RWPE1 (cell line): ENCODE results near the gene DENND4C.
"Not testable (repeated sequence)": the region's sequence is repeated elsewhere in the genome, so short reads cannot be mapped to it uniquely, and the experiment has no call there.

ENCODE experiments used
- CTCF ChIA-PET: fragments of 350-600 bp; sonication (Branson Sonifier 250); formaldehyde crosslinking; extraction: SDS; loops from one replicate; lab custom pipeline; 2021; lab: Yijun Ruan, JAX
- POLR2A ChIA-PET: fragments of 400-600 bp; formaldehyde crosslinking; extraction: SDS; loops from one replicate; lab custom pipeline; 2020; ENCODE audit warnings: antibody characterized with exemption; ENCODE audit not compliant: low non-redundant PET; lab: Yijun Ruan, JAX
- DNase-seq: peaks from one replicate; pipeline ENCODE4 v3.0.0; 2012; ENCODE audit warnings: low spot score
- H3K27ac ChIP-seq: fragments of 450-650 bp; 2 replicates; pipeline ENCODE4 v1.5.1; 2017
- TF ChIP-seq, protein P1 (sequence below): fragments of 450-650 bp; conservative IDR thresholded peaks from 2 replicates; pipeline ENCODE4 v1.5.1; 2017; ENCODE audit warnings: low read depth, mild to moderate bottlenecking

The DENND4C gene

DNA sequence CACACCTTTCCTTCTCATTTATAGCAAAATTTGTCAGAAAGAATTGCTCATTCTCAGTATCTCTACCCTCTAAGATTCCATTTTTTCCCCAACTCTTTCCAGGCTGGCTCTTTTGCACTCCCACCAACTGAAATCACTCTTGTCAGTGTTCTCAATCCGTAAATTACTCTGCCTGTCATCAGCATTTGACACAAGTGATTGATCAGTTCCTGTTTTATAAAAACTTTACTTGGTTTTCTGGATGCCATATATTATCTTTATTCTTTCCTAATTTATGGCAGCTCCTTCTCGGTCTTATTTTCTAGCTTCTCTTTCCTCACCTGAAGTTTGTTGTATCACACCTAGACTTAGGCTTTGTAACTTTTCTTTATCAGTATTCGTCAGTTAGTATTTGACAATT, 16.4 kb downstream of the DENND4C start:
- TF ChIP-seq, protein P1, sequence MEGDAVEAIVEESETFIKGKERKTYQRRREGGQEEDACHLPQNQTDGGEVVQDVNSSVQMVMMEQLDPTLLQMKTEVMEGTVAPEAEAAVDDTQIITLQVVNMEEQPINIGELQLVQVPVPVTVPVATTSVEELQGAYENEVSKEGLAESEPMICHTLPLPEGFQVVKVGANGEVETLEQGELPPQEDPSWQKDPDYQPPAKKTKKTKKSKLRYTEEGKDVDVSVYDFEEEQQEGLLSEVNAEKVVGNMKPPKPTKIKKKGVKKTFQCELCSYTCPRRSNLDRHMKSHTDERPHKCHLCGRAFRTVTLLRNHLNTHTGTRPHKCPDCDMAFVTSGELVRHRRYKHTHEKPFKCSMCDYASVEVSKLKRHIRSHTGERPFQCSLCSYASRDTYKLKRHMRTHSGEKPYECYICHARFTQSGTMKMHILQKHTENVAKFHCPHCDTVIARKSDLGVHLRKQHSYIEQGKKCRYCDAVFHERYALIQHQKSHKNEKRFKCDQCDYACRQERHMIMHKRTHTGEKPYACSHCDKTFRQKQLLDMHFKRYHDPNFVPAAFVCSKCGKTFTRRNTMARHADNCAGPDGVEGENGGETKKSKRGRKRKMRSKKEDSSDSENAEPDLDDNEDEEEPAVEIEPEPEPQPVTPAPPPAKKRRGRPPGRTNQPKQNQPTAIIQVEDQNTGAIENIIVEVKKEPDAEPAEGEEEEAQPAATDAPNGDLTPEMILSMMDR: no peak
- CTCF ChIA-PET: interaction anchor here (0.7 kb wide), 1 partner anchor 63 kb away, joined by 4 read pairs; no protein-coding TSS in a partner anchor
- POLR2A ChIA-PET: interaction anchor here (0.8 kb wide), 1 partner anchor 11 kb away, joined by 5 read pairs; no protein-coding TSS in a partner anchor
- H3K27ac ChIP-seq: no peak overlapping the region
- DNase-seq: no peak

DNA sequence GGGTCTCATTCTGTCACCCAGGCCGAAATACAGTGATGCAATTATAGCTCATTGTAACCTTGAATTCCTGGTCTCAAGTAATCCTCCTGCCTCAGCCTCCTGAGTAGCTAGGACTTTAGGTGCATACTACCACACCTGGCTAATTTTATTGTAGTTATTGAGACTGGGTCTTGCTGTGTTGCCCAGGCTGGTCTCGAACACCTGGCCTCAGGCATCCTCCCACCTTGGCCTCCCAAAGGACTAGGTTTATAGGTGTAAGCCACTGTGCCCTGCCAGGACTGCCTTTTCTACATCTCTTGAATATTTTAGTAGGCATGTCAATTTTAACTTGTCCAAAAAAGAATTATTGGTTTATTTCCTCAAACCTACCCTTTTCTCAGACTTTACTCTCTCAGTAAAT, 16.9 kb downstream of the DENND4C start:
- DNase-seq: no peak
- ChIA-PET CTCF (interaction anchor here (0.7 kb wide), 1 partner anchor 64 kb away, joined by 4 read pairs; no protein-coding TSS in a partner anchor), POLR2A (no interaction called here)
- TF ChIP-seq, protein P1: no peak
- no peak overlapping the region for H3K27ac ChIP-seq

- CTCF ChIA-PET: interaction anchor here (1.0 kb wide), 1 partner anchor 10 kb away, joined by 3 read pairs; no protein-coding TSS in a partner anchor
- DNase-seq, POLR2A ChIA-PET, H3K27ac ChIP-seq: not testable (repeated sequence)
Observed at GRCh38 chr9:19250346-19250745, 19.9 kb downstream of the DENND4C start.

GRCh38 chr9:19251203-19251602, 20.7 kb downstream of the DENND4C start:
- DNase-seq, H3K27ac ChIP-seq, POLR2A ChIA-PET: not testable (repeated sequence)
- CTCF ChIA-PET: interaction anchor here (1.0 kb wide), 1 partner anchor 10 kb away, joined by 3 read pairs; no protein-coding TSS in a partner anchor

DNA sequence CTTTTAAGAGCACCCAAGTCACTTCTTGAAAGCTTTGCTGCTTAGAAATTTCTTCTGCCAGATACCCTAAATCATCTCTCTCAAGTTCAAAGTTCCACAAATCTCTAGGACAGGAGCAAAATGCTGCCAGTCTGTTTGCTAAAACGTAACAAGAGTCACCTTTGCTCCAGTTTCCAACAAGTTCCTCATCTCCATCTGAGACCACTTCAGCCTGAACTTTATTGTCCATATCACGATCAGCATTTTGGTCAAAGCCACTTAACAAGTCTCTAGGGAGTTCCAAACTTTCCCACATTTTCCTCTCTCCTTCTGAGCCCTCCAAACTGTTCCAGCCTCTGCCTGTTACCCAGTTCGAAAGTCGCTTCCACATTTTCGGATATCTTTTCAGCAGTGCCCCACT, 21.1 kb downstream of the DENND4C start:
- CTCF ChIA-PET, DNase-seq, POLR2A ChIA-PET, H3K27ac ChIP-seq: not testable (repeated sequence)

- CTCF ChIA-PET: interaction anchor here (0.6 kb wide), 1 partner anchor 40 kb away, joined by 3 read pairs; no protein-coding TSS in a partner anchor
- POLR2A ChIA-PET: no interaction called here
- TF ChIP-seq, protein P1: no peak
- no peak overlapping the region for H3K27ac ChIP-seq
- no peak for DNase-seq
Observed at GRCh38 chr9:19252174-19252884, 21.8 kb downstream of the DENND4C start.

GRCh38 chr9:19252885-19253219, 22.4 kb downstream of the DENND4C start:
- POLR2A ChIA-PET: no interaction called here
- CTCF ChIA-PET: interaction anchor here (0.6 kb wide), 1 partner anchor 39 kb away, joined by 3 read pairs; no protein-coding TSS in a partner anchor
- DNase-seq: no peak
- no peak overlapping the region for H3K27ac ChIP-seq
- TF ChIP-seq, protein P1: no peak

- DNase-seq: no peak
- no peak overlapping the region for H3K27ac ChIP-seq
- TF ChIP-seq, protein P1: no peak
- ChIA-PET POLR2A (no interaction called here), CTCF (no interaction called here)
Observed at GRCh38 chr9:19255112-19255511, 24.6 kb downstream of the DENND4C start.
